IPS-11a (cell line): Measurements from ENCODE around the gene FHL3.

Experiments
- H3K4me3 ChIP-seq: one replicate; pipeline ENCODE4 v1.5.1; 2013; ENCODE audit warnings: low read depth, low read length, control low read depth

Gene FHL3

DNA sequence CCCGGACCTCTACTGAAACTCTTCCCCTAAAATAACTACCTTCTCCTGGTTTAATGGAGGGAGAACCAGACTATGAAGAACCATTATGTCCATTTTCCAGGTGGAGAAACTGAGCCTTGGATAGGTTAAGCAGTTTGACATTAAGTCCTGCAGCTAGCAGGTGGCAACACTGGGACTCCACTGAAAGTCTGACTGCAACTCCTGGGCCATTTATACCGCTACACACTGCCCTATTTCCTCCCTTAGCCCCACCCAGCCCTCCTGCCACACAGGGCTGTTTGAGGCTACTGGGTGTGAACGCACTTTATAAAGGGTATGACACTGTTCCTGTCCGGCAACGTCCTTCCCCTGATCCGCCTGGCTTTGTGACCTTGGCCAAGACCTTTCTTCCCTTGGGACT, 58.0 kb downstream of the FHL3 start:
- no peak overlapping the region for H3K4me3 ChIP-seq
